A549 (cell line): Measurements from ENCODE around the gene ESAM. TPM values are rescaled to one million over a fixed set of nuclear protein-coding genes. Genes with fewer than 3 reads are reported as not detected.

ENCODE experiments used
- ATAC-seq, 2 experiments: fragments of 200-7000 bp in 1 of 2; fragments of >200 bp in 1 of 2; cut with Nextera tagmentation in 1 of 2; cut with Tn5 transposase in 1 of 2; 3 replicates each; pipeline versions ENCODE4 v1.8.0 to v1.9.1; 2018 to 2020; ENCODE audit warnings: mild to moderate bottlenecking in 1 of 2, moderate library complexity in 1 of 2
- CTCF ChIA-PET: fragments of 300-600 bp; sonication (Branson Sonifier 250); formaldehyde crosslinking; extraction: SDS; loops from one replicate; lab custom pipeline; 2021; ENCODE audit warnings: antibody characterized with exemption, inconsistent platforms; lab: Yijun Ruan, JAX
- POLR2A ChIA-PET: fragments of 350-600 bp; formaldehyde crosslinking; extraction: SDS; loops from one replicate; lab custom pipeline; 2021; ENCODE audit warnings: antibody characterized with exemption, inconsistent platforms; lab: Yijun Ruan, JAX
- DNase-seq, 2 experiments: peaks; one replicate each; pipeline versions ENCODE4 v3.0.0 to v3.0.0-alpha.2; 2011 to 2016; ENCODE audit warnings: low read depth in 1 of 2, low spot score in 1 of 2
- FAIRE-seq: peaks from 2 replicates; lab custom pipeline; 2011; peaks lifted over from hg19 to GRCh38; lab: Jason Lieb, UNC
- H3K27ac ChIP-seq, 2 experiments: fragments of >200 bp; sonication (Bioruptor Twin); formaldehyde crosslinking; 3 replicates each; pipeline ENCODE4 v1.5.1; 2016 to 2017
- H3K4me1 ChIP-seq: fragments of >200 bp; sonication (Bioruptor Twin); formaldehyde crosslinking; 3 replicates; pipeline ENCODE4 v1.6.1; 2016
- H3K4me2 ChIP-seq: fragments of >200 bp; sonication (Bioruptor Twin); formaldehyde crosslinking; 3 replicates; pipeline ENCODE4 v1.6.1; 2016
- H3K4me3 ChIP-seq: fragments of >200 bp; sonication (Bioruptor Twin); formaldehyde crosslinking; 3 replicates; pipeline ENCODE4 v1.5.1; 2016
- H3K9me3 ChIP-seq: fragments of >200 bp; sonication (Bioruptor Twin); formaldehyde crosslinking; 3 replicates; pipeline ENCODE4 v1.6.1; 2016
- BCL3 ChIP-seq: fragments of >200 bp; sonication (Bioruptor Twin); formaldehyde crosslinking; IDR thresholded peaks from 3 replicates; pipeline ENCODE4 v1.6.1; 2016
- BHLHE40 ChIP-seq: IDR thresholded peaks from 2 replicates; pipeline ENCODE4 v1.6.1; 2012; ENCODE audit warnings: low read depth, low read length, inconsistent platforms
- CBX2 ChIP-seq: fragments of 200-600 bp; sonication (generic); IDR thresholded peaks from 2 replicates; pipeline ENCODE4 v1.6.1; 2016; ENCODE audit warnings: low read depth, mild to moderate bottlenecking, borderline replicate concordance
- CEBPB ChIP-seq, 2 experiments: fragments of >200 bp in 1 of 2; sonication (Bioruptor Twin) in 1 of 2; formaldehyde crosslinking in 1 of 2; IDR thresholded peaks; 2 replicates each; pipeline ENCODE4 v1.6.1; 2012 to 2016
- CHD2 ChIP-seq: fragments of 150-350 bp; IDR thresholded peaks from 2 replicates; pipeline ENCODE4 v1.6.1; 2014; ENCODE audit warnings: low read length; ENCODE audit not compliant: partially characterized antibody
- CTCF ChIP-seq: fragments of >200 bp; sonication (Bioruptor Twin); formaldehyde crosslinking; IDR thresholded peaks from 3 replicates; pipeline ENCODE4 v1.5.1; 2016
- EHF ChIP-seq: fragments of 250-450 bp; sonication (Bioruptor Pico); IDR thresholded peaks from 2 replicates; pipeline ENCODE4 v1.5.0; 2020; ENCODE audit warnings: mild to moderate bottlenecking
- EHMT2 ChIP-seq: fragments of 200-600 bp; sonication (generic); IDR thresholded peaks from 2 replicates; pipeline ENCODE4 v1.6.1; 2016; ENCODE audit warnings: antibody characterized with exemption, low read depth, mild to moderate bottlenecking, moderate library complexity
- ELK1 ChIP-seq: fragments of 150-350 bp; IDR thresholded peaks from 2 replicates; pipeline ENCODE4 v1.6.1; 2014; ENCODE audit warnings: low read depth, mild to moderate bottlenecking, low read length
- EP300 ChIP-seq, 2 experiments: fragments of >200 bp; sonication (Bioruptor Twin); formaldehyde crosslinking; IDR thresholded peaks; 2 replicates in 1 of 2; 3 replicates in 1 of 2; pipeline ENCODE4 v1.6.1; 2016 to 2017
- FOSB ChIP-seq: fragments of 250-450 bp; sonication (Bioruptor Pico); IDR thresholded peaks from 2 replicates; pipeline ENCODE4 v1.5.0; 2020; ENCODE audit warnings: mild to moderate bottlenecking, moderate library complexity
- FOSL2 ChIP-seq, 2 experiments: fragments of 450-650 bp in 1 of 2; fragments of >200 bp in 1 of 2; sonication (Bioruptor Twin) in 1 of 2; formaldehyde crosslinking; IDR thresholded peaks; 2 replicates each; pipeline versions ENCODE4 v1.5.0 to v1.6.1; 2016 to 2020; ENCODE audit warnings: mild to moderate bottlenecking in 1 of 2, moderate library complexity in 1 of 2
- FOXS1 ChIP-seq: fragments of 250-450 bp; sonication (Bioruptor Pico); IDR thresholded peaks from 2 replicates; pipeline ENCODE4 v1.5.0; 2020; ENCODE audit warnings: mild to moderate bottlenecking, moderate library complexity
- GATA3 ChIP-seq: IDR thresholded peaks from 2 replicates; pipeline ENCODE4 v1.6.1; 2012; ENCODE audit warnings: borderline replicate concordance
- HES2 ChIP-seq: fragments of >200 bp; sonication (Bioruptor Twin); formaldehyde crosslinking; IDR thresholded peaks from 2 replicates; pipeline ENCODE4 v1.6.1; 2016
- HMGXB4 ChIP-seq: fragments of 250-450 bp; sonication (Bioruptor Pico); IDR thresholded peaks from 2 replicates; pipeline ENCODE4 v1.5.0; 2021; ENCODE audit warnings: mild to moderate bottlenecking, moderate library complexity, borderline replicate concordance
- HOXB5 ChIP-seq: fragments of 250-450 bp; sonication (Bioruptor Pico); IDR thresholded peaks from 2 replicates; pipeline ENCODE4 v1.5.0; 2020; ENCODE audit warnings: mild to moderate bottlenecking, moderate library complexity
- JUN ChIP-seq, 2 experiments: fragments of >200 bp; sonication (Bioruptor Twin); formaldehyde crosslinking; IDR thresholded peaks; 2 replicates in 1 of 2; 3 replicates in 1 of 2; pipeline ENCODE4 v1.6.1; 2016 to 2017
- KDM1A ChIP-seq: fragments of 200-600 bp; sonication (generic); IDR thresholded peaks from 2 replicates; pipeline ENCODE4 v1.6.1; 2016; ENCODE audit warnings: low read depth, mild to moderate bottlenecking
- MAFK ChIP-seq: fragments of 450-650 bp; IDR thresholded peaks from 2 replicates; pipeline ENCODE4 v1.6.1; 2014; ENCODE audit not compliant: partially characterized antibody
- MYC ChIP-seq: IDR thresholded peaks from 2 replicates; pipeline ENCODE4 v1.6.1; 2012; ENCODE audit warnings: mild to moderate bottlenecking, inconsistent platforms, low read length, improper control_type of control experiment, borderline replicate concordance
- POLR2AphosphoS2 ChIP-seq: conservative IDR thresholded peaks from 2 replicates; pipeline ENCODE4 v1.6.1; 2012; ENCODE audit warnings: low read length, improper control_type of control experiment, inconsistent platforms
- RCOR1 ChIP-seq: fragments of 150-350 bp; IDR thresholded peaks from 2 replicates; pipeline ENCODE4 v1.6.1; 2014; ENCODE audit warnings: antibody characterized with exemption, low read length, low read depth
- RFX5 ChIP-seq: fragments of 450-650 bp; IDR thresholded peaks from 2 replicates; pipeline ENCODE4 v1.7.1; 2014; ENCODE audit warnings: antibody characterized with exemption, mild to moderate bottlenecking, moderate library complexity
- SMC3 ChIP-seq: fragments of >200 bp; sonication (Bioruptor Twin); formaldehyde crosslinking; IDR thresholded peaks from 3 replicates; pipeline ENCODE4 v1.6.1; 2018; ENCODE audit warnings: inconsistent platforms
- USF2 ChIP-seq: fragments of 450-650 bp; IDR thresholded peaks from 2 replicates; pipeline ENCODE4 v1.6.1; 2014; ENCODE audit warnings: antibody characterized with exemption
- ZNF302 ChIP-seq: fragments of 250-450 bp; sonication (Bioruptor Pico); IDR thresholded peaks from 2 replicates; pipeline ENCODE4 v1.9.0; 2021; ENCODE audit warnings: inconsistent platforms, mild to moderate bottlenecking, moderate library complexity
- ZSCAN20 ChIP-seq: fragments of 250-450 bp; sonication (Bioruptor Pico); IDR thresholded peaks from 2 replicates; pipeline ENCODE4 v1.8.0; 2022; ENCODE audit warnings: mild to moderate bottlenecking, moderate library complexity
- WGBS: methylation state at CpG from one replicate; pipeline ENCODE4 v1.1.6; 2017; ENCODE audit errors: missing lambda C conversion rate; 5-methylcytosine and 5-hydroxymethylcytosine counted together
- polyA plus RNA-seq, 4 experiments: library from polyadenylated mRNA; depleted of rRNA in 3 of 4; stranded (reverse); fragments of >200 nt; fragmentation: RNase III in 1 of 4; extraction: RNeasy Plus Mini Kit Qiagen cat#74134 plus additional on column Dnase treatment in 1 of 4; gene quantifications; 2 replicates in 3 of 4; 3 replicates in 1 of 4; pipeline ENCODE4 v1.2.3, GENCODE V29; 2011 to 2017

Gene ESAM
- polyA plus RNA-seq, 2 of the 4 experiments (the other 2 are of a cell fraction): 6.2 to 11.7 TPM

- 23% methylated on average over 27 of the region's 53 CpGs for WGBS
- peaks cover 20% of the 10 kb centered on the region for H3K4me1 ChIP-seq
- H3K4me3 ChIP-seq: peak overlapping the region; percentile 52
- DNase-seq (peak; percentile 77 to 81), FAIRE-seq (no peak), ATAC-seq (peak; percentile 83 to 90)
- CTCF ChIA-PET: interaction anchor here (0.5 to 4.7 kb wide), 23 partner anchors 9 to 119 kb away, joined by 3 to 38 read pairs (median 6); no protein-coding TSS in a partner anchor
- H3K27ac ChIP-seq: peak overlapping the region; percentile 72 to 85
- H3K4me2 ChIP-seq: peak overlapping the region; percentile 90
- no peaks in the 10 kb centered on the region for H3K9me3 ChIP-seq
- POLR2A ChIA-PET: interaction anchor here (1.0 to 1.8 kb wide), 2 partner anchors 12 to 41 kb away, joined by 3 to 9 read pairs; partner anchors contain the start of gene MSANTD2
- no peak for TF ChIP-seq ZNF302 (CRISPR knock-in tag)
- TF ChIP-seq POLR2AphosphoS2: no peak
- no peak for TF ChIP-seq CBX2
- no peak for TF ChIP-seq FOSL2 (IDR thresholded peaks at IDR 0.05)
- TF ChIP-seq FOSL2 (CRISPR knock-in tag; IDR thresholded peaks at IDR 0.05): no peak
- no peak for TF ChIP-seq EP300 (IDR thresholded peaks at IDR 0.05)
- no peak for TF ChIP-seq HOXB5
- TF ChIP-seq FOSB: no peak
- TF ChIP-seq ZSCAN20 (CRISPR knock-in tag): no peak
- TF ChIP-seq HES2: no peak
- TF ChIP-seq MYC: no peak
- no peak for TF ChIP-seq ELK1
- peak; percentile 58 for TF ChIP-seq CTCF
- TF ChIP-seq JUN (IDR thresholded peaks at IDR 0.05): no peak
- TF ChIP-seq EHMT2: no peak
- TF ChIP-seq EHF: no peak
- TF ChIP-seq KDM1A: no peak
- no peak for TF ChIP-seq FOXS1 (CRISPR knock-in tag)
- no peak for TF ChIP-seq GATA3
- no peak for TF ChIP-seq CHD2
- no peak for TF ChIP-seq BHLHE40
- TF ChIP-seq RFX5: no peak
- TF ChIP-seq BCL3: no peak
- TF ChIP-seq CEBPB (IDR thresholded peaks at IDR 0.05): no peak
- no peak for TF ChIP-seq USF2
- peak; percentile 50 for TF ChIP-seq SMC3
- TF ChIP-seq MAFK: no peak
- no peak for TF ChIP-seq HMGXB4 (CRISPR knock-in tag)
- no peak for TF ChIP-seq RCOR1
These were observed 3.5 kb downstream of the ESAM start for GRCh38 chr11:124758355-124759265.
